ENCODE data around the gene ACTR1A.
A peak's percentile ranks its signal among the peaks of the same experiment; 100 is the strongest.

The ACTR1A gene

DNA sequence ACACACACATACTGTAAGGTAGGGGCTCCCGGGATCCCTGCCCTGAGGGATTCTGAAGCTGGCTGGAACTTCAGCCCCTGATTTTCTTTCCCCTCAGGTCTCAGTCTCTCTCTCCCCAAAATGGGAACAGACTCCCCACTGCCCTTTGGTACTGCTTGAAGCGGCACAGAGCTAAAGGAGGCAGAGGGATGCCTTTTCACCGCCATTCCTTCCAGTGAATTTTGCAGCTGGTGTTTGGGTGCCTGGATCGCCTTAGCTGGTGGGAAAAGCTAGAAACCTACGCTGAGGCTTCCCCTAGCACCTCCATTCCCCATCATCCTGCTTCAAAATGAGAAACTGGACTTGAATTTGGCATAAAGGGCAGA lies 67.4 kb downstream of the ACTR1A start:
- no peak for DNase-seq (ENCODE audit: extremely low spot score)
- TF ChIP-seq, protein P1, sequence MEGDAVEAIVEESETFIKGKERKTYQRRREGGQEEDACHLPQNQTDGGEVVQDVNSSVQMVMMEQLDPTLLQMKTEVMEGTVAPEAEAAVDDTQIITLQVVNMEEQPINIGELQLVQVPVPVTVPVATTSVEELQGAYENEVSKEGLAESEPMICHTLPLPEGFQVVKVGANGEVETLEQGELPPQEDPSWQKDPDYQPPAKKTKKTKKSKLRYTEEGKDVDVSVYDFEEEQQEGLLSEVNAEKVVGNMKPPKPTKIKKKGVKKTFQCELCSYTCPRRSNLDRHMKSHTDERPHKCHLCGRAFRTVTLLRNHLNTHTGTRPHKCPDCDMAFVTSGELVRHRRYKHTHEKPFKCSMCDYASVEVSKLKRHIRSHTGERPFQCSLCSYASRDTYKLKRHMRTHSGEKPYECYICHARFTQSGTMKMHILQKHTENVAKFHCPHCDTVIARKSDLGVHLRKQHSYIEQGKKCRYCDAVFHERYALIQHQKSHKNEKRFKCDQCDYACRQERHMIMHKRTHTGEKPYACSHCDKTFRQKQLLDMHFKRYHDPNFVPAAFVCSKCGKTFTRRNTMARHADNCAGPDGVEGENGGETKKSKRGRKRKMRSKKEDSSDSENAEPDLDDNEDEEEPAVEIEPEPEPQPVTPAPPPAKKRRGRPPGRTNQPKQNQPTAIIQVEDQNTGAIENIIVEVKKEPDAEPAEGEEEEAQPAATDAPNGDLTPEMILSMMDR (IDR thresholded peaks at IDR 0.05; ENCODE audit: control extremely low read depth, extremely low read depth, low read depth, missing control alignments) = no peak
- POLR2A ChIA-PET = interaction anchor here (0.8 to 1.2 kb wide), 2 partner anchors 16 to 42 kb away, joined by 3 to 5 read pairs; partner anchors contain the start of gene C10orf95
- CTCF ChIA-PET = interaction anchor here (1.0 to 7.8 kb wide), 8 partner anchors 9 to 205 kb away, joined by 3 to 85 read pairs (median 6); partner anchors contain the start of genes C10orf95 and FBXL15

DNA sequence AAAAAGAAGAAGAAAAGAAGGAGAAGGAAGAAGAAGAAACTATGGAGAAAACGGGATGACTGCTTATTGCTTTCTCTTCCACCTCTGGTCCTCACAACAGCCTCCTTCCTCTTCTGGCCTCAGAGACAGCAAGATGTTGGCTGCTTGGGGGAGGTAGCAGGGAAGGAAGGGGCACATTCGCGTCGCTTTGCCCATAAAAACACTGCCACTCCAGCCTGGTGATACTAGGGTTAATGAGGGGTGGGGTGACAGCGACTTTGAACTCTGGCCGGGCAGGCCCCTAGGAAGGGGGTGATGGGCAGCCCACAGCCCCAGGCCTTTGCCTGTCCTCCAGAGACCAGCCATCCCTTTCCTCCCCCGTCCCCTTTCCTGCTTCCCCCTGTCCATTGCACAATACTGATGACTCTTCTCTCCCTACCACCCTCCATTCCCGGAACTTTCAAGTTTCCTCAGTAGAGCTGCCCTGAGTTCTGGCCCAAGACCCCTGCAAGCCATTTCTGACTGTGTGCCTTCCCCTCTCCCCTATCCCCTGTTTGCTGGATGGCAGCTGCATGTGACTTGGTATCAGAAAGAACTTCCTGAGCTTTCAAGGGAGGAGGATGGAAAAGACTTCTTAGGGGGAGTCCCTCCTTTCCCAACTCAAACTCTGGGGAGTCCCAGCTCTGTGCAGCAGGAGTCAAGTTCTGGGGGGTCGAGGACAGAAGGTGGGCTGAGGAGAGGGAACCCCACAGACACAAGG lies 67.9 kb downstream of the ACTR1A start:
- CTCF ChIA-PET = interaction anchor here (1.0 to 7.8 kb wide), 10 partner anchors 9 to 204 kb away, joined by 3 to 85 read pairs (median 6); partner anchors contain the start of genes C10orf95 and FBXL15
- DNase-seq (ENCODE audit: extremely low spot score) = no peak
- POLR2A ChIA-PET = interaction anchor here (0.8 to 1.2 kb wide), 3 partner anchors 16 to 41 kb away, joined by 3 to 5 read pairs (median 5); partner anchors contain the start of gene C10orf95
- TF ChIP-seq, protein P1 (IDR thresholded peaks at IDR 0.05; ENCODE audit: control extremely low read depth, extremely low read depth, low read depth, missing control alignments) = no peak

DNA sequence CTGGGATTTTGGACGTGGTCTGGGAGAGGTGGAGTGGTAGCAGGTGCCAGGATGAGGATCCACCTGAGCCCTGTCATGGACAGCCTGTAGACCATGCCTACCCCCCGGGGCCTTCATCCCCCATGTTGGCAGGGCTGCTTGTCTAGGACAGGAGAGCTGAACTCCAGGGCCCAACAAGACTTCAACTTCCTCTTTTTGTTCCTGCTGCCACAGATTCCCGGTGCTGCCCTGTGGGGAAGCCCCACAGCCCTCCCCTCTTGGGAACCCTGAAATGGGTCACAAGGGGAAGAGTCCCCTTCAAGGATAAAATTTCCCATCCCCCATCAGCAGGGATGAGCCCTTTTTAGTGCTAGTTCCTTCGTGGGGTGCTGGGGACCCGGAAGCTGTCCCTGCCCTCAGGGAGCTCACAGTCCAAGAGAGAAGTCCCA lies 68.9 kb downstream of the ACTR1A start:
- CTCF ChIA-PET = interaction anchor here (0.8 to 7.8 kb wide), 9 partner anchors 9 to 213 kb away, joined by 3 to 85 read pairs (median 4); partner anchors contain the start of genes C10orf95 and FBXL15
- DNase-seq (ENCODE audit: extremely low spot score) = no peak
- POLR2A ChIA-PET = interaction anchor here (0.8 kb wide), 1 partner anchor 17 kb away, joined by 5 read pairs; no protein-coding TSS in a partner anchor
- TF ChIP-seq, protein P1 (IDR thresholded peaks at IDR 0.05; ENCODE audit: control extremely low read depth, extremely low read depth, low read depth, missing control alignments) = no peak

DNA sequence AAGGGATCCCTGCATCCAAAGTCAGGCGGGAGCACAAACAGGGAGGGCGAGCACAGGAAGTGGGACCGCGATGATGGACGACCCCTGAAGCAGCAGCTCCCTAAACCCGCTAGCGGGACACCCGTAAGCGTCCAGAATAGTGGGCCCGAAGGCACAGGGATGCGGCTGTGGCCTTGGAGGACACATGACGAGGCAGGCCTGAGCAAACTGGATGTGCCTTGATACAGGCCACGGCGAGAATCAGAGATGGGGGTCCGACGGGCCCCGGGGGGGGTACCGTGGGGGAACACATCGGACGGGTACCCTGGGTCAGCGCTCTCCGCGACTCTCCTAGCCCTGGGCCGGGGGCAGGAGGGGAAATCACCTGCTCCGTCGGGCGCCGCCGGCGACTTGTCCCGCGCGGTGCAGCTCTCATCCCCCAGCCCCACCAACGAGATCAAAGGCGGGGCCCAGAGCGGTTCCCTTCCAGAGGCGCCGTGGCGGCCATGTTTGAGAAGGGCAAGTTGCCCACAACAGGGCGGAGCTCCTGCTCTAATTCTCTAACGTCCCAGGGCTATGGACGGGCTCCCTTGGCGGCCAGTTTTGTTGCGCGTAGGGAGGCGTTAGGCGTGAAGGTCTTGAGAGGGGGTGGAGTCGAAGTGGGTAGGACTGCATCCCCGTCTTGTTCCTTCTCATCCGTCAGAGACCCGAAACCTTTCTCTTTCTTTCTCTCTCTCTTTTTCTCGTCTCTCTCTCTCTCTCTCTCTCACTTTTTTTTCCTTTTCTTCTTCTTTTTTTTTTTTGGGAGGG lies 70.2 kb downstream of the ACTR1A start, which contains the start of gene CUEDC2:
CUEDC2 (minus strand) TSS at position 413 of the 789 bp plus-strand sequence. CDS start 7,386 bp downstream, outside the sequence.
- ChIA-PET POLR2A (interaction anchor here (1.1 to 1.3 kb wide), 2 partner anchors 11 to 29 kb away, joined by 4 to 6 read pairs; no protein-coding TSS in a partner anchor), CTCF (interaction anchor here (0.8 to 7.8 kb wide), 14 partner anchors 10 to 263 kb away, joined by 3 to 85 read pairs (median 3); partner anchors contain the start of genes FBXL15 and SUFU)
- TF ChIP-seq, protein P1 (IDR thresholded peaks at IDR 0.05; ENCODE audit: control extremely low read depth, extremely low read depth, low read depth, missing control alignments) = no peak
- peak; percentile 94 for DNase-seq (ENCODE audit: extremely low spot score)

DNA sequence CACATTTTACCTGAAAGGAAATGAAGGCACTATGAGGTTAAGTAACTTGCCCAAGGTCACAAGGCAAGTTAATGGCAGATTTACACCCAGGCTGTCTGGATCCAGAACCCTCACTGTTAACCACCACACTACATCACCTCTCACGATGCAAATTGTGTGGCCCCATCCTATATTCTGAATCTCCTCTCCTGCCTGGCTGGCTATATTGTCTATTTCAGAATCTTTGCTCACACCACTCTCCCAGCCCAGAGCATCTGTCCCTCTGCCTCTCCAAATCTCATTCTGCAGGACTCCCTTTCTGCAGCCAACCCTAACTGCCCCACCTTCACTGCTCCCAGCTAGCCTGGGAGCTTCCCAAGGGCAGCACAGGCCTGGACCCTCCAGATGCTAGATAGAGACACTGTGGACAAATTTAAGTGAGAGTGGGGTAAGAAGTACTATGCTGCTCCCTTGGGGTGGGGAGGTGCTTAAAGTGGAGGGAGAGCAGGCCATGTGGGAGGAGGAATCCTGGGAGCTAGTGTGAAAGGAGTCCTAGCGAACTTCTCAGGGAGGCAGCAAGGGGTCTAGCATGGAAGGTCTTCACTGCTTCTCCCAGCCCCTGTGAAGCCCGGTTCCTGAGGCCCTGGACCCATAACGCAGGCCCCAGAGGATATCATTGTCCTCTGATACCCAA lies 70.9 kb downstream of the ACTR1A start:
- TF ChIP-seq, protein P1 (IDR thresholded peaks at IDR 0.05; ENCODE audit: control extremely low read depth, extremely low read depth, low read depth, missing control alignments) = no peak
- DNase-seq (ENCODE audit: extremely low spot score) = no peak
- POLR2A ChIA-PET = interaction anchor here (1.1 kb wide), 1 partner anchor 10 kb away, joined by 4 read pairs; no protein-coding TSS in a partner anchor
- CTCF ChIA-PET = interaction anchor here (0.8 to 7.8 kb wide), 9 partner anchors 9 to 202 kb away, joined by 3 to 85 read pairs (median 4); partner anchors contain the start of genes FBXL15 and SUFU
